Left kidney (tissue), 2 donors: ENCODE results near the gene MYO1D. TPM values are rescaled to one million over a fixed set of nuclear protein-coding genes. Genes with fewer than 3 reads are reported as not detected.

Experiments used
- DNase-seq: peaks from one replicate; pipeline ENCODE4 v3.0.0-alpha.2; 2013
- polyA plus RNA-seq: library from polyadenylated mRNA; unstranded; fragments of 120-200 nt; gene quantifications from one replicate; pipeline ENCODE4 v1.2.1, GENCODE V29; 2013; ENCODE audit not compliant: insufficient read length

The MYO1D gene
- polyA plus RNA-seq, 1 donor: 27.1 TPM

- no peak for DNase-seq
Measured at GRCh38 chr17:32583053-32583452, 293.9 kb downstream of the MYO1D start.

- no peak for DNase-seq
Measured at GRCh38 chr17:32575852-32576251, 301.1 kb downstream of the MYO1D start.

GRCh38 chr17:32570081-32570396 is 306.9 kb downstream of the MYO1D start:
- no peak for DNase-seq

- no peak for DNase-seq
Measured at GRCh38 chr17:32569171-32570080, 307.5 kb downstream of the MYO1D start.

- DNase-seq: no peak
Measured at GRCh38 chr17:32568705-32569104, 308.2 kb downstream of the MYO1D start.

- no peak for DNase-seq
Measured at GRCh38 chr17:32567511-32567910, 309.4 kb downstream of the MYO1D start.

GRCh38 chr17:32567086-32567485 is 309.8 kb downstream of the MYO1D start:
- DNase-seq: no peak

GRCh38 chr17:32566303-32566702 is 310.6 kb downstream of the MYO1D start:
- no peak for DNase-seq

- DNase-seq: no peak
Measured at GRCh38 chr17:32565401-32565800, 311.5 kb downstream of the MYO1D start.

- DNase-seq: no peak
Measured at GRCh38 chr17:32564325-32564724, 312.6 kb downstream of the MYO1D start.

- no peak for DNase-seq
Measured at GRCh38 chr17:32563583-32563982, 313.3 kb downstream of the MYO1D start.

GRCh38 chr17:32558997-32559650 is 317.8 kb downstream of the MYO1D start:
- DNase-seq: no peak

- DNase-seq: no peak
Measured at GRCh38 chr17:32558326-32558955, 318.5 kb downstream of the MYO1D start.

GRCh38 chr17:32555611-32556310 is 321.2 kb downstream of the MYO1D start:
- no peak for DNase-seq

GRCh38 chr17:32553168-32553567 is 323.8 kb downstream of the MYO1D start:
- no peak for DNase-seq

- DNase-seq: no peak
Measured at GRCh38 chr17:32552280-32552679, 324.6 kb downstream of the MYO1D start.

- no peak for DNase-seq
Measured at GRCh38 chr17:32551186-32551955, 325.6 kb downstream of the MYO1D start.

- DNase-seq: no peak
Measured at GRCh38 chr17:32549559-32549958, 327.4 kb downstream of the MYO1D start.

GRCh38 chr17:32546031-32546444 is 330.9 kb downstream of the MYO1D start:
- no peak for DNase-seq

GRCh38 chr17:32542186-32542585 is 334.7 kb downstream of the MYO1D start:
- DNase-seq: no peak

- DNase-seq: no peak
Measured at GRCh38 chr17:32541640-32542039, 335.3 kb downstream of the MYO1D start.
